Measurements from ENCODE around the gene KLHL29. TPM values are rescaled to one million over a fixed set of nuclear protein-coding genes. Genes with fewer than 3 reads are reported as not detected.

Gene KLHL29
- total and polyA plus RNA-seq, 4 experiments from 2014 or later = 0.24 to 2.4 (median 1.9) TPM; not detected in 1

- Histone ChIP-seq H3K27me3 (ENCODE audit: insufficient read depth, low read length) (no peaks in the 10 kb centered on the region), H3K9me3 (ENCODE audit: control insufficient read depth in 1 of 2, low read length in 2 of 2) (no peaks in the 10 kb centered on the region), H3K4me3 (ENCODE audit: low read length in 2 of 2) (no peak overlapping the region), H3K4me1 (ENCODE audit: insufficient read depth, low read length) (no peaks in the 10 kb centered on the region), H3K27ac (ENCODE audit: low read depth, low read length) (no peak overlapping the region), H3K36me3 (ENCODE audit: insufficient read depth, low read length) (no peaks in the 10 kb centered on the region)
- ChIA-PET POLR2A (ENCODE audit: partially characterized antibody) (no interaction called here), CTCF (ENCODE audit: partially characterized antibody) (no interaction called here)
- H3K9me3 Mint-ChIP-seq = no peaks in the 10 kb centered on the region
- no peak overlapping the region for H3K4me3 Mint-ChIP-seq
- intact Hi-C loops (cut with micrococcal nuclease) = no loop called here
- H3K4me1 Mint-ChIP-seq = peaks cover 0 to 1% (median 0%) of the 10 kb centered on the region in 4 donors
- peaks cover 0 to 6% of the 10 kb centered on the region in 2 donors for H3K27me3 Mint-ChIP-seq
- DNase-seq = no peak
- H3K36me3 Mint-ChIP-seq = no peaks in the 10 kb centered on the region
- H3K27ac Mint-ChIP-seq = peak overlapping the region in 1 of 7 donors; percentile 74
Measured at GRCh38 chr2:23548143-23548769, 163.3 kb downstream of the KLHL29 start.

GRCh38 chr2:23549051-23549450 lies 164.1 kb downstream of the KLHL29 start:
- H3K27ac Mint-ChIP-seq = no peak overlapping the region
- DNase-seq = no peak
- CTCF ChIA-PET (ENCODE audit: partially characterized antibody) = no interaction called here

GRCh38 chr2:23549821-23550530 lies 165.0 kb downstream of the KLHL29 start:
- ChIA-PET POLR2A (ENCODE audit: partially characterized antibody) (no interaction called here), CTCF (ENCODE audit: partially characterized antibody) (no interaction called here)
- Mint-ChIP-seq H3K9me3 (no peaks in the 10 kb centered on the region), H3K4me1 (peaks cover 0 to 1% (median 0%) of the 10 kb centered on the region in 4 donors), H3K36me3 (no peaks in the 10 kb centered on the region), H3K27ac (peak overlapping the region in 2 of 7 donors; percentile 2 to 42), H3K4me3 (no peak overlapping the region), H3K27me3 (peaks cover 0 to 2% of the 10 kb centered on the region in 2 donors)
- Histone ChIP-seq H3K27me3 (ENCODE audit: insufficient read depth, low read length) (no peaks in the 10 kb centered on the region), H3K4me1 (ENCODE audit: insufficient read depth, low read length) (no peaks in the 10 kb centered on the region), H3K27ac (ENCODE audit: low read depth, low read length) (no peak overlapping the region), H3K9me3 (ENCODE audit: control insufficient read depth in 1 of 2, low read length in 2 of 2) (no peaks in the 10 kb centered on the region), H3K4me3 (ENCODE audit: low read length in 2 of 2) (no peak overlapping the region), H3K36me3 (ENCODE audit: insufficient read depth, low read length) (no peaks in the 10 kb centered on the region)
- no peak for DNase-seq
- intact Hi-C loops (cut with micrococcal nuclease) = no loop called here

More at GRCh38 chr2:23549051-23549450, 164.1 kb downstream of the KLHL29 start:
- H3K27me3 ChIP-seq (ENCODE audit: insufficient read depth, low read length) = no peaks in the 10 kb centered on the region
- intact Hi-C loops (cut with micrococcal nuclease) = no loop called here
- no peaks in the 10 kb centered on the region for H3K36me3 ChIP-seq (ENCODE audit: insufficient read depth, low read length)
- H3K4me3 ChIP-seq (ENCODE audit: low read length in 2 of 2) = no peak overlapping the region
- POLR2A ChIA-PET (ENCODE audit: partially characterized antibody) = no interaction called here
- Mint-ChIP-seq H3K36me3 (no peaks in the 10 kb centered on the region), H3K9me3 (no peaks in the 10 kb centered on the region), H3K4me1 (peaks cover 0 to 1% (median 0%) of the 10 kb centered on the region in 4 donors), H3K4me3 (no peak overlapping the region), H3K27me3 (peaks cover 0 to 6% of the 10 kb centered on the region in 2 donors)
- H3K4me1 ChIP-seq (ENCODE audit: insufficient read depth, low read length) = no peaks in the 10 kb centered on the region
- no peaks in the 10 kb centered on the region for H3K9me3 ChIP-seq (ENCODE audit: control insufficient read depth in 1 of 2, low read length in 2 of 2)
- no peak overlapping the region for H3K27ac ChIP-seq (ENCODE audit: low read depth, low read length)

- Histone ChIP-seq H3K36me3 (ENCODE audit: insufficient read depth, low read length) (no peaks in the 10 kb centered on the region), H3K27me3 (ENCODE audit: insufficient read depth, low read length) (no peaks in the 10 kb centered on the region), H3K27ac (ENCODE audit: low read depth, low read length) (no peak overlapping the region), H3K9me3 (ENCODE audit: control insufficient read depth in 1 of 2, low read length in 2 of 2) (no peaks in the 10 kb centered on the region), H3K4me1 (ENCODE audit: insufficient read depth, low read length) (no peaks in the 10 kb centered on the region), H3K4me3 (ENCODE audit: low read length in 2 of 2) (no peak overlapping the region)
- no peaks in the 10 kb centered on the region for H3K36me3 Mint-ChIP-seq
- DNase-seq = no peak
- no peaks in the 10 kb centered on the region for H3K9me3 Mint-ChIP-seq
- peaks cover 0 to 1% (median 0%) of the 10 kb centered on the region in 4 donors for H3K4me1 Mint-ChIP-seq
- CTCF ChIA-PET (ENCODE audit: partially characterized antibody) = no interaction called here
- H3K4me3 Mint-ChIP-seq = no peak overlapping the region
- no peak overlapping the region for H3K27ac Mint-ChIP-seq
- POLR2A ChIA-PET (ENCODE audit: partially characterized antibody) = no interaction called here
- peaks cover 0 to 1% of the 10 kb centered on the region in 2 donors for H3K27me3 Mint-ChIP-seq
- intact Hi-C loops (cut with micrococcal nuclease) = no loop called here
Measured at GRCh38 chr2:23550553-23550952, 165.6 kb downstream of the KLHL29 start.

- H3K4me1 Mint-ChIP-seq = peaks cover 0 to 1% (median 0%) of the 10 kb centered on the region in 4 donors
- H3K27me3 ChIP-seq (ENCODE audit: insufficient read depth, low read length) = no peaks in the 10 kb centered on the region
- no peaks in the 10 kb centered on the region for H3K4me1 ChIP-seq (ENCODE audit: insufficient read depth, low read length)
- no peak overlapping the region for H3K4me3 Mint-ChIP-seq
- H3K36me3 Mint-ChIP-seq = no peaks in the 10 kb centered on the region
- POLR2A ChIA-PET (ENCODE audit: partially characterized antibody) = no interaction called here
- intact Hi-C loops (cut with micrococcal nuclease) = no loop called here
- DNase-seq = no peak
- CTCF ChIA-PET (ENCODE audit: partially characterized antibody) = no interaction called here
- no peak overlapping the region for H3K27ac Mint-ChIP-seq
- H3K9me3 Mint-ChIP-seq = no peaks in the 10 kb centered on the region
- no peak overlapping the region for H3K27ac ChIP-seq (ENCODE audit: low read depth, low read length)
- H3K36me3 ChIP-seq (ENCODE audit: insufficient read depth, low read length) = no peaks in the 10 kb centered on the region
- H3K4me3 ChIP-seq (ENCODE audit: low read length in 2 of 2) = no peak overlapping the region
- peaks cover 0 to 1% of the 10 kb centered on the region in 2 donors for H3K27me3 Mint-ChIP-seq
- H3K9me3 ChIP-seq (ENCODE audit: control insufficient read depth in 1 of 2, low read length in 2 of 2) = no peaks in the 10 kb centered on the region
Measured at GRCh38 chr2:23551875-23552274, 166.9 kb downstream of the KLHL29 start.

- Mint-ChIP-seq H3K27ac (no peak overlapping the region), H3K9me3 (no peaks in the 10 kb centered on the region)
- intact Hi-C loops (cut with micrococcal nuclease) = no loop called here
Measured at GRCh38 chr2:23553561-23553960, 168.6 kb downstream of the KLHL29 start.

GRCh38 chr2:23554054-23554697 lies 169.2 kb downstream of the KLHL29 start:
- Mint-ChIP-seq H3K27ac (no peak overlapping the region), H3K27me3 (no peaks in the 10 kb centered on the region), H3K4me3 (no peak overlapping the region), H3K4me1 (peaks cover 0 to 1% (median 0%) of the 10 kb centered on the region in 4 donors), H3K9me3 (no peaks in the 10 kb centered on the region), H3K36me3 (no peaks in the 10 kb centered on the region)
- Histone ChIP-seq H3K4me3 (ENCODE audit: low read length in 2 of 2) (no peak overlapping the region), H3K36me3 (ENCODE audit: insufficient read depth, low read length) (no peaks in the 10 kb centered on the region), H3K4me1 (ENCODE audit: insufficient read depth, low read length) (no peaks in the 10 kb centered on the region), H3K9me3 (ENCODE audit: control insufficient read depth in 1 of 2, low read length in 2 of 2) (no peaks in the 10 kb centered on the region), H3K27me3 (ENCODE audit: insufficient read depth, low read length) (no peaks in the 10 kb centered on the region), H3K27ac (ENCODE audit: low read depth, low read length) (no peak overlapping the region)
- intact Hi-C loops (cut with micrococcal nuclease) = no loop called here
- POLR2A ChIA-PET (ENCODE audit: partially characterized antibody) = no interaction called here
- CTCF ChIA-PET (ENCODE audit: partially characterized antibody) = no interaction called here
- DNase-seq = no peak

More at GRCh38 chr2:23553561-23553960, 168.6 kb downstream of the KLHL29 start:
- Mint-ChIP-seq H3K36me3 (no peaks in the 10 kb centered on the region), H3K4me3 (no peak overlapping the region), H3K4me1 (peaks cover 0 to 1% (median 0%) of the 10 kb centered on the region in 4 donors), H3K27me3 (no peaks in the 10 kb centered on the region)
- Histone ChIP-seq H3K9me3 (ENCODE audit: control insufficient read depth in 1 of 2, low read length in 2 of 2) (no peaks in the 10 kb centered on the region), H3K4me3 (ENCODE audit: low read length in 2 of 2) (no peak overlapping the region), H3K27me3 (ENCODE audit: insufficient read depth, low read length) (no peaks in the 10 kb centered on the region), H3K27ac (ENCODE audit: low read depth, low read length) (no peak overlapping the region), H3K4me1 (ENCODE audit: insufficient read depth, low read length) (no peaks in the 10 kb centered on the region), H3K36me3 (ENCODE audit: insufficient read depth, low read length) (no peaks in the 10 kb centered on the region)
- ChIA-PET CTCF (ENCODE audit: partially characterized antibody) (no interaction called here), POLR2A (ENCODE audit: partially characterized antibody) (no interaction called here)
- DNase-seq = no peak

Measured in CD4-positive, alpha-beta memory T cell (primary cell).